Measurements from ENCODE around the gene ARRB2.

DNA sequence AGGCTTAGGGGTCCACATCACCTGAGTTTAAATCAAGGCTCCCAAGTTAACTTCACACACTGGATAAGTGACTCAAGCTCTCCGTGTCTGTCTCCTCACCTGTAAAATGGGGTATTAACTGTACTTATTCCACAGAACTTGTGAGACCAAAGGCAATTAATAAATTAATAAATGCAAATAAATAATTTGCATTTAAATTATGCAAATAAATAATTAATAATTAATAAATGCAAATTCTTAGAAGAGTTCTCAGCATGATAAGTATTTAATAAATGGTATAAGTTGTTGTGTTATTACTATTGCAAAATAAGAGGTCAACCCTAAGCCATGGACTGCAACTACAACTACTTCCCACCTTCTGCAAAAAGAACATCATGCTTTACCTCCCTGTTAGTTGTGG lies 43.0 kb downstream of the ARRB2 start:
- TF ChIP-seq KDM5A (IDR thresholded peaks at IDR 0.05), result no peak
- TF ChIP-seq, protein P1, sequence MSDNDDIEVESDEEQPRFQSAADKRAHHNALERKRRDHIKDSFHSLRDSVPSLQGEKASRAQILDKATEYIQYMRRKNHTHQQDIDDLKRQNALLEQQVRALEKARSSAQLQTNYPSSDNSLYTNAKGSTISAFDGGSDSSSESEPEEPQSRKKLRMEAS (IDR thresholded peaks at IDR 0.05), result no peak
- TF ChIP-seq, protein P2, sequence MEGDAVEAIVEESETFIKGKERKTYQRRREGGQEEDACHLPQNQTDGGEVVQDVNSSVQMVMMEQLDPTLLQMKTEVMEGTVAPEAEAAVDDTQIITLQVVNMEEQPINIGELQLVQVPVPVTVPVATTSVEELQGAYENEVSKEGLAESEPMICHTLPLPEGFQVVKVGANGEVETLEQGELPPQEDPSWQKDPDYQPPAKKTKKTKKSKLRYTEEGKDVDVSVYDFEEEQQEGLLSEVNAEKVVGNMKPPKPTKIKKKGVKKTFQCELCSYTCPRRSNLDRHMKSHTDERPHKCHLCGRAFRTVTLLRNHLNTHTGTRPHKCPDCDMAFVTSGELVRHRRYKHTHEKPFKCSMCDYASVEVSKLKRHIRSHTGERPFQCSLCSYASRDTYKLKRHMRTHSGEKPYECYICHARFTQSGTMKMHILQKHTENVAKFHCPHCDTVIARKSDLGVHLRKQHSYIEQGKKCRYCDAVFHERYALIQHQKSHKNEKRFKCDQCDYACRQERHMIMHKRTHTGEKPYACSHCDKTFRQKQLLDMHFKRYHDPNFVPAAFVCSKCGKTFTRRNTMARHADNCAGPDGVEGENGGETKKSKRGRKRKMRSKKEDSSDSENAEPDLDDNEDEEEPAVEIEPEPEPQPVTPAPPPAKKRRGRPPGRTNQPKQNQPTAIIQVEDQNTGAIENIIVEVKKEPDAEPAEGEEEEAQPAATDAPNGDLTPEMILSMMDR (IDR thresholded peaks at IDR 0.05), result no peak
- no peak for TF ChIP-seq NFE2L2 (conservative IDR thresholded peaks at IDR 0.05; ENCODE audit: low read length)
